ENCODE results near the gene LRP4.
"Not testable (repeated sequence)": the region's sequence is repeated elsewhere in the genome, so short reads cannot be mapped to it uniquely, and the experiment has no call there.

The LRP4 gene, protein sequence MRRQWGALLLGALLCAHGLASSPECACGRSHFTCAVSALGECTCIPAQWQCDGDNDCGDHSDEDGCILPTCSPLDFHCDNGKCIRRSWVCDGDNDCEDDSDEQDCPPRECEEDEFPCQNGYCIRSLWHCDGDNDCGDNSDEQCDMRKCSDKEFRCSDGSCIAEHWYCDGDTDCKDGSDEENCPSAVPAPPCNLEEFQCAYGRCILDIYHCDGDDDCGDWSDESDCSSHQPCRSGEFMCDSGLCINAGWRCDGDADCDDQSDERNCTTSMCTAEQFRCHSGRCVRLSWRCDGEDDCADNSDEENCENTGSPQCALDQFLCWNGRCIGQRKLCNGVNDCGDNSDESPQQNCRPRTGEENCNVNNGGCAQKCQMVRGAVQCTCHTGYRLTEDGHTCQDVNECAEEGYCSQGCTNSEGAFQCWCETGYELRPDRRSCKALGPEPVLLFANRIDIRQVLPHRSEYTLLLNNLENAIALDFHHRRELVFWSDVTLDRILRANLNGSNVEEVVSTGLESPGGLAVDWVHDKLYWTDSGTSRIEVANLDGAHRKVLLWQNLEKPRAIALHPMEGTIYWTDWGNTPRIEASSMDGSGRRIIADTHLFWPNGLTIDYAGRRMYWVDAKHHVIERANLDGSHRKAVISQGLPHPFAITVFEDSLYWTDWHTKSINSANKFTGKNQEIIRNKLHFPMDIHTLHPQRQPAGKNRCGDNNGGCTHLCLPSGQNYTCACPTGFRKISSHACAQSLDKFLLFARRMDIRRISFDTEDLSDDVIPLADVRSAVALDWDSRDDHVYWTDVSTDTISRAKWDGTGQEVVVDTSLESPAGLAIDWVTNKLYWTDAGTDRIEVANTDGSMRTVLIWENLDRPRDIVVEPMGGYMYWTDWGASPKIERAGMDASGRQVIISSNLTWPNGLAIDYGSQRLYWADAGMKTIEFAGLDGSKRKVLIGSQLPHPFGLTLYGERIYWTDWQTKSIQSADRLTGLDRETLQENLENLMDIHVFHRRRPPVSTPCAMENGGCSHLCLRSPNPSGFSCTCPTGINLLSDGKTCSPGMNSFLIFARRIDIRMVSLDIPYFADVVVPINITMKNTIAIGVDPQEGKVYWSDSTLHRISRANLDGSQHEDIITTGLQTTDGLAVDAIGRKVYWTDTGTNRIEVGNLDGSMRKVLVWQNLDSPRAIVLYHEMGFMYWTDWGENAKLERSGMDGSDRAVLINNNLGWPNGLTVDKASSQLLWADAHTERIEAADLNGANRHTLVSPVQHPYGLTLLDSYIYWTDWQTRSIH (N-terminal part only)

DNA sequence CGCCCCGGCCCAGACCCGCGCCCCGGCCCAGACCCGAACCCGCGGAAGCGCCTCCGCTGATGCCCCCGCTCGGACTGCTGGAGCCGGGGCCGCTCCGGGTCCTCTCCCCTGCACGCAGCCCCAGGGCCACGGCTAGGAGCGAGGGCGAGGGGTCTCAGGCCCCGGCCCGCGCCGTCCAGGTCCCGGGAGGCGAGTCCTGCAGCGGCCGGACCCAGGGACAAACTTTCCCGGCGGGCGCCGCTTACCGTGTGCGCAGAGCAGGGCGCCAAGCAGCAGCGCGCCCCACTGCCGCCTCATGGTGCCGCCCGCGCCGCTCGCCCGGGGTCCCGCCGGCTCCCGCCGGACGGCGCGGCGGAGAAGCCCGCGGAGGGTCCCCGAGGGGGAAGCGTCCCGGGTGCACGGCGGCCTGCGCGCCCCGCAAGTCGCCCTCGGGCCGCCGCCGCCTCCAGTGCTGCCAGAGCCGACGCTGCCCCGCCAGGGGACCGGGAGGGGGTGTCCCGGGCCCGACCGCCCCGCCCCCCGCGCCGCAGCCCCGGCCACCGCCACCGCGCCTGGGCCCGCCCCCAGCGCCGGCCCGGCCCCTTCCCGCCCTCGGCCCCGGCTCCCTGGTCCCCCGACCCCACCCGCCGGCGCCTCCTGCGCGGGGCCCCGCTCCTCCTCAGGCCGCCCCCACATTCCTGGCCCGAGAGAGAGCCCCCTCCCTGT, at the start of gene LRP4:
TSS of gene LRP4 (minus strand) at position 468 of the 705 bp plus-strand sequence. CDS start at position 297, 171 bp downstream.
- no peak for TF ChIP-seq ZNF274 (IDR thresholded peaks at IDR 0.05; ENCODE audit: low read depth, low read length)
- H3K4me3 ChIP-seq (ENCODE audit: low read length), result peak within 1 kb of the TSS; percentile 53; the same call in 1 of the 2 replicates

GRCh38 chr11:46967962-46968361, 49.6 kb upstream of the LRP4 start:
- no peak overlapping the region for H3K4me3 ChIP-seq (ENCODE audit: low read length)
- TF ChIP-seq ZNF274 (IDR thresholded peaks at IDR 0.05; ENCODE audit: low read depth, low read length), result no peak

GRCh38 chr11:46966773-46967172, 48.4 kb upstream of the LRP4 start:
- no peak overlapping the region for H3K4me3 ChIP-seq (ENCODE audit: low read length)
- no peak for TF ChIP-seq ZNF274 (IDR thresholded peaks at IDR 0.05; ENCODE audit: low read depth, low read length)

GRCh38 chr11:46963844-46964243, 45.5 kb upstream of the LRP4 start:
- no peak for TF ChIP-seq ZNF274 (IDR thresholded peaks at IDR 0.05; ENCODE audit: low read depth, low read length)
- no peak overlapping the region for H3K4me3 ChIP-seq (ENCODE audit: low read length)

DNA sequence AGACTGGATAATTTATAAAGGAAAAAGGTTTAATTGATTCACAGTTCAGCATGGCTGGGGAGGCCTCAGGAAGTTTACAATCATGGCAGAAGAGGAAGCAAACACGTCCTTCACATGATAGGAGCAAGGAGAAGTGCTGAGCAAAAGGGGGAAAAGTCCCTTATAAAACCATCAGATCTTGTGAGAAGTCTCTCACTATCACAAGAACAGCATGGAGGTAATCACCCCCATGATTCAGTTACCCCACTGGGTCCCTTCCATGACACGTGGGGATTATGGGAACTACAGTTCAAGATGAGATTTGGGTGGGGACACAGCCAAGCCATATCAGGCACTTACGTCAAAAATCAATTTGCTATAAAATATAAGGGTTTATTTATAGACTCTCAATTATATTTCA, 43.5 kb upstream of the LRP4 start:
- H3K4me3 ChIP-seq (ENCODE audit: low read length), result not testable (repeated sequence)

DNA sequence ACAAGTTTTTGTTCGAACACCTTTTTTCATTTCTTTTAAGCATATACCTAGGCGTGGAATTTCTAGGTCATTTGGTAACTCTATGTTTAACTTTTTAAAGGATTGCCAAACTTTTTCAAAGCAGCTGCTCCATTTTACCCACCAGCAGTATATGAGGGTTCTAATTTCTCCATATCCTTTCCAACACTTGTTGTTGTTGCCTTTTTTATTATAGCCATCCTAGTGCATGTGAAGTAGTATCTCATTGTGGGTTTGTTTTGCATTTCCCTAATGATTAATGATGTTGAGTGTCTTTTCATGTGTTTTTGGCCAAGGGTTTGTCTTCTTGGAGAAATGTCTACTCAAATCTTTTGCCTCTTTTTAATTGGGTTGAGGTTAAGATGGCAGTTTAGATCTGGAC, 42.7 kb upstream of the LRP4 start:
- TF ChIP-seq ZNF274 (IDR thresholded peaks at IDR 0.05; ENCODE audit: low read depth, low read length), result no peak
- no peak overlapping the region for H3K4me3 ChIP-seq (ENCODE audit: low read length)

- no peak for TF ChIP-seq ZNF274 (IDR thresholded peaks at IDR 0.05; ENCODE audit: low read depth, low read length)
- no peak overlapping the region for H3K4me3 ChIP-seq (ENCODE audit: low read length)
Measured at GRCh38 chr11:46958777-46959176, 40.4 kb upstream of the LRP4 start.

- TF ChIP-seq ZNF274 (IDR thresholded peaks at IDR 0.05; ENCODE audit: low read depth, low read length), result no peak
- no peak overlapping the region for H3K4me3 ChIP-seq (ENCODE audit: low read length)
Measured at GRCh38 chr11:46953093-46953492, 34.7 kb upstream of the LRP4 start.

GRCh38 chr11:46952553-46952952, 34.2 kb upstream of the LRP4 start:
- no peak overlapping the region for H3K4me3 ChIP-seq (ENCODE audit: low read length)
- TF ChIP-seq ZNF274 (IDR thresholded peaks at IDR 0.05; ENCODE audit: low read depth, low read length), result no peak

DNA sequence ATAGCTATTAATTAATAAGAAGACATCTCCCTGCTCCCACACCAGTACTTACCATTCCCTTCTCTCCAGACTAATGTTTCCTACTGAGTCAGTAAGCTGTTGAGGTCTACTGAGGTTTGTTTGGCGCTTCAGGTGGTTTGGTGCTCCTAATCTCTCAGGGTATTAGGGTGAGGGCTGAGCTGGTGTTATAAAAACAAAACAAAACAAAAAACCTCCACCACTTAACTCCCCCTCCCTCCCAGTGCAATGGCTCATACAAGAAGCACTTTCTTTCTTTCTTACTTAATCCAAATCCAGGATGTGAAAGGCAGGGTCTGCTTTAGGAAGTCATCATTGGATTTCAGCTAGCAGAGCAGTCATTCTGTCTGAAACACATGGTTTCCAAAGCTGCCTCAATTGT, 33.5 kb upstream of the LRP4 start:
- no peak for TF ChIP-seq ZNF274 (IDR thresholded peaks at IDR 0.05; ENCODE audit: low read depth, low read length)
- no peak overlapping the region for H3K4me3 ChIP-seq (ENCODE audit: low read length)

DNA sequence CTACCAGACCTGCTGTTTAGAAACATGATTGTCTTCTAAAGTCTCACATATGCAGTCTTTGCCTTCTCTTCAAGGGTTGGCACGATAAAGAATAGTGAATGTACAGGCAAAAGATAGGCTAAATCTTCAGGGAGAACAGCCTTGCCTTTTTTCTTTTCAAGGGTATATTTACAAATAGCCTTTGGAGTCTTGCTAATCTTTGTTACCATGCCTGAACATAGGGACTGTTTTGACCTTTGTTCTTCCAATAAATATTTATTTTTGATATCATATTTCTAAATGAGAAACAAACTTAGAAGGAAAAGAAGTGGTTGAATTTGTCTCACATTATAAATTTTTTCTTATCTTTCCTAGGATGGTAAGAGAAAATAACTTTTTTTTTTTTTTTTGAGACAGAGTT, 30.9 kb upstream of the LRP4 start:
- no peak overlapping the region for H3K4me3 ChIP-seq (ENCODE audit: low read length)
- no peak for TF ChIP-seq ZNF274 (IDR thresholded peaks at IDR 0.05; ENCODE audit: low read depth, low read length)

- no peak for TF ChIP-seq ZNF274 (IDR thresholded peaks at IDR 0.05; ENCODE audit: low read depth, low read length)
- no peak overlapping the region for H3K4me3 ChIP-seq (ENCODE audit: low read length)
Measured at GRCh38 chr11:46948378-46949131, 30.2 kb upstream of the LRP4 start.

All from GM08714 (cell line).